ENCODE measurements around the gene NDE1. TPM values are rescaled to one million over a fixed set of nuclear protein-coding genes. Genes with fewer than 3 reads are reported as not detected.

NDE1 gene
- total and polyA plus RNA-seq, 2 experiments from 2014 or later: 7.1 to 41.0 TPM

- Histone ChIP-seq H3K9me3 (ENCODE audit: low read depth) (no peaks in the 10 kb centered on the region), H3K27me3 (no peaks in the 10 kb centered on the region), H3K27ac (no peak overlapping the region), H3K4me1 (ENCODE audit: low read depth) (no peaks in the 10 kb centered on the region), H3K36me3 (no peaks in the 10 kb centered on the region), H3K4me3 (no peak overlapping the region)
- TF ChIP-seq CTCF (IDR thresholded peaks at IDR 0.05; ENCODE audit: low read depth, low read length): no peak
- no peak for DNase-seq (ENCODE audit: low read depth in 1 of 2, low spot score in 1 of 2)
Measured at GRCh38 chr16:15742716-15743115, 92.7 kb downstream of the NDE1 start.

- Histone ChIP-seq H3K36me3 (no peaks in the 10 kb centered on the region), H3K4me3 (no peak overlapping the region), H3K27me3 (no peaks in the 10 kb centered on the region), H3K9me3 (ENCODE audit: low read depth) (no peaks in the 10 kb centered on the region), H3K4me1 (ENCODE audit: low read depth) (no peaks in the 10 kb centered on the region), H3K27ac (no peak overlapping the region)
- no peak for DNase-seq (ENCODE audit: low read depth in 1 of 2, low spot score in 1 of 2)
- TF ChIP-seq CTCF (IDR thresholded peaks at IDR 0.05; ENCODE audit: low read depth, low read length): no peak
Measured at GRCh38 chr16:15743657-15744056, 93.6 kb downstream of the NDE1 start.

GRCh38 chr16:15746332-15746731 is 96.3 kb downstream of the NDE1 start:
- Histone ChIP-seq H3K4me1 (ENCODE audit: low read depth) (no peaks in the 10 kb centered on the region), H3K9me3 (ENCODE audit: low read depth) (no peaks in the 10 kb centered on the region), H3K4me3 (no peak overlapping the region), H3K27me3 (peaks cover 5% of the 10 kb centered on the region), H3K27ac (no peak overlapping the region), H3K36me3 (no peaks in the 10 kb centered on the region)
- no peak for TF ChIP-seq CTCF (IDR thresholded peaks at IDR 0.05; ENCODE audit: low read depth, low read length)
- DNase-seq (ENCODE audit: low read depth in 1 of 2, low spot score in 1 of 2): no peak

GRCh38 chr16:15747937-15748336 is 97.9 kb downstream of the NDE1 start:
- Histone ChIP-seq H3K4me1 (ENCODE audit: low read depth) (no peaks in the 10 kb centered on the region), H3K27me3 (peaks cover 5% of the 10 kb centered on the region), H3K27ac (no peak overlapping the region), H3K36me3 (no peaks in the 10 kb centered on the region), H3K9me3 (ENCODE audit: low read depth) (no peaks in the 10 kb centered on the region), H3K4me3 (no peak overlapping the region)
- no peak for TF ChIP-seq CTCF (IDR thresholded peaks at IDR 0.05; ENCODE audit: low read depth, low read length)
- no peak for DNase-seq (ENCODE audit: low read depth in 1 of 2, low spot score in 1 of 2)

GRCh38 chr16:15748654-15749053 is 98.6 kb downstream of the NDE1 start:
- H3K4me3 ChIP-seq: no peak overlapping the region
- no peaks in the 10 kb centered on the region for H3K4me1 ChIP-seq (ENCODE audit: low read depth)
- no peak overlapping the region for H3K27ac ChIP-seq
- H3K9me3 ChIP-seq (ENCODE audit: low read depth): no peaks in the 10 kb centered on the region
- H3K27me3 ChIP-seq: peaks cover 5% of the 10 kb centered on the region
- no peaks in the 10 kb centered on the region for H3K36me3 ChIP-seq
- no peak for TF ChIP-seq CTCF (IDR thresholded peaks at IDR 0.05; ENCODE audit: low read depth, low read length)
- DNase-seq (ENCODE audit: low read depth in 1 of 2, low spot score in 1 of 2): no peak

- TF ChIP-seq CTCF (IDR thresholded peaks at IDR 0.05; ENCODE audit: low read depth, low read length): no peak
- no peak for DNase-seq (ENCODE audit: low read depth in 1 of 2, low spot score in 1 of 2)
Measured at GRCh38 chr16:15749371-15749770, 99.3 kb downstream of the NDE1 start.

More at GRCh38 chr16:15749371-15749770, 99.3 kb downstream of the NDE1 start:
- Histone ChIP-seq H3K36me3 (no peaks in the 10 kb centered on the region), H3K4me3 (no peak overlapping the region), H3K27ac (no peak overlapping the region), H3K4me1 (ENCODE audit: low read depth) (no peaks in the 10 kb centered on the region), H3K27me3 (peaks cover 5% of the 10 kb centered on the region), H3K9me3 (ENCODE audit: low read depth) (no peaks in the 10 kb centered on the region)

Measured in cardiac muscle cell (in vitro differentiated cells and primary cell).